Gastrocnemius medialis (tissue), 4 donors: ENCODE data around the gene LDAH.

ENCODE experiments used
- POLR2A ChIP-seq, 2 donors: fragments of 450-650 bp; IDR thresholded peaks; one replicate each; pipeline ENCODE4 v1.6.1; 2017; ENCODE audit warnings: antibody characterized with exemption in 2 of 2, mild to moderate bottlenecking in 2 of 2, moderate library complexity in 2 of 2
- TF ChIP-seq, protein P1 (sequence below), 5 experiments: fragments of 450-650 bp in 3 of 5; fragments of 200-600 bp in 2 of 5; sonication (generic) in 2 of 5; IDR thresholded peaks in 4 of 5; conservative IDR thresholded peaks in 1 of 5; 1 replicate in 4 of 5; 2 replicates in 1 of 5; pipeline ENCODE4 v1.5.1; 2016 to 2019; ENCODE audit warnings: antibody characterized with exemption in 5 of 5, mild to moderate bottlenecking in 3 of 5, moderate library complexity in 3 of 5

DNA sequence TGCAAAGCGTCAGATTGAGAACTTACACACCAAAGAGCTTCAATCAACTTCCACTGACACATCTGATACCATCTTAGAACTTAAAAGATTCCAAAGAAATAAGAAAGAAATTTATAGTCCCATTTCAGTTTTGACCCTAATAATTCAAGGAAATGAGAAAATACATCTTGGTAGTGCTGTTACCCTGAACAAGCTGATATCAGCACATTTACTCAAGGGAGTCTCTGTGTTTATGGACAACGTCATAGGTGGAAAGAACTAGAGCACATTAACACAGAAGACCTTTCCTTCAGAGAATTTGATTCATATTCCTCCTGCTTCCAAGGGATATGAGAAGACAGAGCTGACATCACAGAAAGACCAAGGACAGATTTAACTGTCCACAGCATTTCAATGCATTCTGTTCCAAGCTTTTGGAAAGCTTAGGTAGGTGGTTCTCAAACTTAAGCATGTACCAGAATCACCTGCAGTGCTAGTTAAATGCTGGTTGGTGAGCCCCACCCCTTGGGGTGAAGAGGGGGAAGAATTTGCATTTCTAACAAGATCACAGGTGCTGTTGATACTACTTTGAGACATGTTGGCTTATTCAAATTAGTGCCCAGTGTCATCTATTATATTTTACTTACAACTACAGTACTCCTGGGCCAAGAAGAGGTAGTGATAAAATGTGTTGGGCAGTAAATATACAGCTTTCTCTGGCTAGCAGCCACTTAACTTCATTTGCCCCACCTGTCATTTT is 59.8 kb downstream of the LDAH start:
- no peak for TF ChIP-seq POLR2A (IDR thresholded peaks at IDR 0.05)
- TF ChIP-seq, protein P1, sequence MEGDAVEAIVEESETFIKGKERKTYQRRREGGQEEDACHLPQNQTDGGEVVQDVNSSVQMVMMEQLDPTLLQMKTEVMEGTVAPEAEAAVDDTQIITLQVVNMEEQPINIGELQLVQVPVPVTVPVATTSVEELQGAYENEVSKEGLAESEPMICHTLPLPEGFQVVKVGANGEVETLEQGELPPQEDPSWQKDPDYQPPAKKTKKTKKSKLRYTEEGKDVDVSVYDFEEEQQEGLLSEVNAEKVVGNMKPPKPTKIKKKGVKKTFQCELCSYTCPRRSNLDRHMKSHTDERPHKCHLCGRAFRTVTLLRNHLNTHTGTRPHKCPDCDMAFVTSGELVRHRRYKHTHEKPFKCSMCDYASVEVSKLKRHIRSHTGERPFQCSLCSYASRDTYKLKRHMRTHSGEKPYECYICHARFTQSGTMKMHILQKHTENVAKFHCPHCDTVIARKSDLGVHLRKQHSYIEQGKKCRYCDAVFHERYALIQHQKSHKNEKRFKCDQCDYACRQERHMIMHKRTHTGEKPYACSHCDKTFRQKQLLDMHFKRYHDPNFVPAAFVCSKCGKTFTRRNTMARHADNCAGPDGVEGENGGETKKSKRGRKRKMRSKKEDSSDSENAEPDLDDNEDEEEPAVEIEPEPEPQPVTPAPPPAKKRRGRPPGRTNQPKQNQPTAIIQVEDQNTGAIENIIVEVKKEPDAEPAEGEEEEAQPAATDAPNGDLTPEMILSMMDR (IDR thresholded peaks at IDR 0.05 in 4 of 5, conservative IDR thresholded peaks at IDR 0.05 in 1 of 5): no peak
